ENCODE measurements around the gene WTIP.

DNA sequence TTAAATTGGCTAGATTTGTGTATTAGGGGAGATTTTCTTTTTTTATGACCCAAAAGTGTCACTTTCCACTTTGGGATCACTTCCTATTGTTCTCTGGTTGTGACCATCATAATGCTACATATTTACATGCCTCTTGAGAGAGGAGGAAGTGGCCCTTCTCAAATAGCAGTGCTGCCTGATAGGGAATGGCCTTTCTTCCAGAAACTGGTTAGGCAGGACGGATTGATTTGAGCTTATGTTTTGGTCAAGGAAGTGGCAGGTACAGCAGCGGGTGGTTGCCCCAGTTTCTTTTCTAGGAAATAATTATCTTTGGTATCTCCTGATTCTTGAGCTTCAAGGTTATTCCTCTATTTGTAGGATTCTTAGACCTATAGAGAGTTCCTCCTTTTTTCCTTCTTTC lies 21.9 kb upstream of the WTIP start:
- TF ChIP-seq CTCF (IDR thresholded peaks at IDR 0.05) (no peak), POLR2A (IDR thresholded peaks at IDR 0.05) (no peak)

Measured in lower leg skin (tissue), 3 donors.